SU-DHL-6 (cell line): ENCODE data around the gene KIF17.

Source experiments
- CTCF ChIP-seq: fragments of 200-600 bp; sonication (generic); IDR thresholded peaks from one replicate; pipeline ENCODE4 v1.5.1; 2017; ENCODE audit warnings: antibody characterized with exemption, mild to moderate bottlenecking, low read length, moderate library complexity; ENCODE audit not compliant: insufficient read depth, poor library complexity, severe bottlenecking
- EZH2phosphoT487 ChIP-seq: fragments of 200-600 bp; sonication (generic), shearing (Covaris generic); conservative IDR thresholded peaks from 2 replicates; pipeline ENCODE4 v1.6.1; 2018; ENCODE audit warnings: mild to moderate bottlenecking, antibody characterized with exemption, low read length, moderate library complexity, mixed read lengths

DNA sequence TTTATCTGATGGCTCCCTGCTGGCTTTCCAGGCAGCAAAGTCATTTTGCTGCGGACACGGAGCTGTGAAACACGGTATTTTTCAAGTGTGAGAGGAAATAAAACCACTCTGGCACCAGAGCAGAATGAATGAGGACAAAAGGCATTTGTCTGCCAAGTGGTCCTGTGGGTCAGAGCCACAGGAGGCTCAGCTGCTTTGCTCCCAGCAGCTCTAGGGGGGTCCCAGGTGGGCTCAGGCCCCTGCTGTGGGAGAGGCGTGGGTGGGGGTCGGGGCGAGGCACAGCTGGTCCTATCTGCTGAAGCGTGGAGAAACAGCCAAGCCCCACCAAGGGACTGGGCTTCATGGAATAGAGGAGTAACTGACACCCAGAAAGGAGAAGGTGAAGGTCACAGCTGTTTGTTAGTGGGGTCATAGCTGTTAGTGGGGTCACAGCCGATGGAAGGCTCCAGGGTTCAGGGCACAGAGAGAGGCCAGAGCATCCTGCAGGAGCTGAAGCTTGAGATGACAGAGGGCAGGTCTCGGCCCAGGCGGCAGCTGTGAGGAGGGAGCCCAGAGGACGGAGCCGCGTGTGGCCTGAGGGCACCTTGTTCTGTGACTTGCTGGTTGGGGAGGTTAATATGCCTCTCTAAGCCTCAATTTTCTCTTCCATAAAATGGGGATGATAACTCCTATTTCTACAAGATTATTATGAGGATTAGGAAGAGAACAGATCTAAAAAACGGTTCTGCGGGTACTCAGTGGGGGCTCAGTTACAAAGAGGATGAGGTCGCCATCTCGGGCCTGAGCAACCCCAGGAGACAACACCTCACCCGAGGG, 7.1 kb downstream of the KIF17 start:
- TF ChIP-seq CTCF (no peak), EZH2phosphoT487 (no peak)
